Measurements from ENCODE around the gene SLC35A1.
"Not testable (repeated sequence)": the region's sequence is repeated elsewhere in the genome, so short reads cannot be mapped to it uniquely, and the experiment has no call there.

Gene SLC35A1

DNA sequence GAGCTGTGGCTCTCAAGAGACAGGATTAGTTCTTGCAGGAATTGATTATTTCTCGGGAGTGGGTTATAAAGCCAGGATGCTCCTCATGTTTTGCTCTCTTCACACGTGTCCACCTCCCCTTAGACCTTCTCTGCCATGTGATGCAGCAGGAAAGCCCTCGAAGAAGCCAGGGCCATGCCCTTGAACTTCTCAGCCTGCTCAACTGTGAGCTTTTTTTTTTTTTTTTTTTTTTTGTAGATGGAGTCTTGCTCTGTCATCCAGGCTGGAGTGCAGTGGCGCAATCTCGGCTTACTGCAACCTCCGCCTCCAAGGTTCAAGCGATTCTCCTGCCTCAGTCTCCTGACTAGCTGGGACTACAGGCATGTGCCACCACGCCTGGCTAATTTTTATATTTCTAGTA is 16.6 kb downstream of the SLC35A1 start:
- H3K27ac Mint-ChIP-seq = not testable (repeated sequence)

DNA sequence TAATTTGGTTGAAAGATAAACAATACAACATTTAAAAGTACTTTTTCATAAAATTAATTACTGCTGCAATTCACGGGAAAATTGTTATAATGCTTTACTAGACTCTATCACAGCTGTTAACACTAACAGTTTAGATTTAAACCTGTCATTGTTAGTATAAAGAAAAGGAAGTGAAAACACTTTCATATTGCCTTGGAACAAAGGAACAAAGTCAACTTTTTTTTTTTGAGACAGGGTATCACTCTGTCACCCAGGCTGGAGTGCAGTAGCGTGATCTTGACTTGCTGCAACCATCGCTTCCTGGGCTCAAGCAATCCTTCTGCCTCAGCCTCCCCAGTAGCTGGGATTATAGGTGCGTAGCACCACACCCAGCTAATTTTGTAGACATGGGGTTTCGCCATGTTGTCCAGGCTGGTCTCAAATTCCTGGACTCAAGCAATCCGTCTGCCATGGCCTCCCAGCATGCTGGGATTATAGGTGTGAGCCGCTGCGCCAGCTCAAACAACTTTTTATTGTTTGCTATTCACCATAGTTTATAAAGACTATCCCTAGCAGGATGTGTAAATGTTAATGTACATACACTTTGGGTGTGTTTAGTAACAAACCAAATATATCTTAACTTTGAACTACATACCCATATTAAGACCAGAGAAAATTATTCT is 22.1 kb downstream of the SLC35A1 start:
- H3K4me1 Mint-ChIP-seq (ENCODE audit: low read depth) = peaks cover 3% of the 10 kb centered on the region
- no peak overlapping the region for H3K27ac Mint-ChIP-seq
- no peak for DNase-seq (ENCODE audit: low spot score)
- no peak overlapping the region for H3K4me3 Mint-ChIP-seq
- peaks cover 14% of the 10 kb centered on the region for H3K36me3 Mint-ChIP-seq (ENCODE audit: low read depth)
- H3K27me3 Mint-ChIP-seq (ENCODE audit: low read depth) = no peaks in the 10 kb centered on the region
- no peaks in the 10 kb centered on the region for H3K9me3 Mint-ChIP-seq

More for the DNA sequence above, 16.6 kb downstream of the SLC35A1 start:
- H3K36me3 Mint-ChIP-seq (ENCODE audit: low read depth) = peaks cover 15% of the 10 kb centered on the region
- H3K4me1 Mint-ChIP-seq (ENCODE audit: low read depth); DNase-seq (ENCODE audit: low spot score); H3K27me3 Mint-ChIP-seq (ENCODE audit: low read depth); H3K9me3 Mint-ChIP-seq; H3K4me3 Mint-ChIP-seq: not testable (repeated sequence)

DNA sequence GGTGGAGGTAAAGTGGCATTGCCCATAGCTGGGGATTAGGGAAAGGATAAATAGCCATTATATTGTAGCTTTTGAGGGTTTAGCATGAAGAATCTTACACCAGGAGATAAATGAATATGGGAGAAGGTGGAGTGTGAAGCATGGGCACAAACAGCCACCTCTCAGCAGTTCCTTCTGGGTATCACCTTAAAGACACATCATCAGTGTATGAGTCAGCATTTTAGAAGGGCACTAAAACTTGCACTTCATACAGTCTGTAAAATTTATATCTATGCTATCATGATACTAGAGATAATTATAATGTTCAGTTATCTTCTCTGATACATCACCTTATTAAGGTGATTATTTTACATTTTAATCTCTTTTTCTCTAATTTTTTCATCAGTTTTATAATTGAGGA is 25.3 kb downstream of the SLC35A1 start:
- H3K4me1 Mint-ChIP-seq (ENCODE audit: low read depth) = peaks cover 2% of the 10 kb centered on the region
- DNase-seq (ENCODE audit: low spot score) = no peak
- no peak overlapping the region for H3K4me3 Mint-ChIP-seq
- H3K9me3 Mint-ChIP-seq = no peaks in the 10 kb centered on the region
- peaks cover 15% of the 10 kb centered on the region for H3K36me3 Mint-ChIP-seq (ENCODE audit: low read depth)
- no peaks in the 10 kb centered on the region for H3K27me3 Mint-ChIP-seq (ENCODE audit: low read depth)
- no peak overlapping the region for H3K27ac Mint-ChIP-seq

DNA sequence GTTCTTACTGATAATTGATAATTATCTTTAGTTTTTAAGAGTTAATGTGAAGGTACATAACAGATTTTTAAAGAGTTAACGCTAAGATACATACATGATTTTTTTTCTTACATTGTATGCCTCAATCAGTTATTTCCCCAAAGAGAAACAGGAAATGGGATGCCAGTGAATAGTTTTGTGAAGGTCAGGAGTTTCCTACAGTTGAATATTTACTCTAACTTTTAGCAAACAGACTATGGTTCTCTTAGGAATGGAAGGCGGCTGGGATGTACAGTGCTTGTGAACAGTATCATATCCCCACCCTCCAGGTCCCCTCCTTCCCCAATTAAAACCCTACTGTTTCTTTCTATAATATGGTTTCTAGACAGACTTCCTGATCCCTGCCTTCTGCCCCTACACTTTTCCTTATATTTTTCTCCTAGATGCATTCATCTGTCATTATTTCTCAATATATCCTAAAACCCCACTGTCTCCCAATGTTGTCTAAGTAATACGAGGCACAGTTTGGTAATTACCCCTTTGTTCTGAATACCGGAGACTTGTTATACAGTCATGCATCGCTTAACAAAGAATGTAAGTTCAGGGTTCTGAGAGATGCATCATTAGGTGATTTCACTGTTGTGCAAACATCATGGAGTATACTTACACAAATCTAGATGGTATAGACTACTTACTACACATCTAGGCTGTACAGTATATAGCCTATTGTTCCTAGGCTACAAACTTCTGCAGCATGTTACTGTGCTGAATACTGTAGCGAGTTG is 29.2 kb downstream of the SLC35A1 start:
- H3K9me3 Mint-ChIP-seq = no peaks in the 10 kb centered on the region
- peaks cover 26% of the 10 kb centered on the region for H3K36me3 Mint-ChIP-seq (ENCODE audit: low read depth)
- no peaks in the 10 kb centered on the region for H3K27me3 Mint-ChIP-seq (ENCODE audit: low read depth)
- no peaks in the 10 kb centered on the region for H3K4me1 Mint-ChIP-seq (ENCODE audit: low read depth)
- no peak for DNase-seq (ENCODE audit: low spot score)
- H3K27ac Mint-ChIP-seq = no peak overlapping the region
- no peak overlapping the region for H3K4me3 Mint-ChIP-seq

DNA sequence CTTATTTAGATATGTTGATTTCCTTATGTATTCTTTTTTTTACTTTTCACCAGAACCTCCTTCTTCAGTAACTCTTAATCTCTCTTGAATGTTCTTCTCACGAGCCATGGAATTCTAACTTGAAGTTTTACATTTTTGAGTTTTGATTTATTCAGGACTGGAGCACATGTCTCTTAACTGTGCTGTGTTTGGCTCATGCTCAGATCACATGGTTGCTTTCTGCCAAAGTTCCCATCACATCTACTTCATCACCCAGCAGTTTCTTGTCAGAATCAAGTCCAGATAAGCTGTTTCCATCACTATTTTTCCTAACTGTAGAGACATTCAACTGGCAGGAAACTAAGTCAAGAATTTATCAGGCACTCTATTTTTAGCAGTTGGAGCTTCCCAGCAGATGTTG is 31.7 kb downstream of the SLC35A1 start:
- peaks cover 31% of the 10 kb centered on the region for H3K36me3 Mint-ChIP-seq (ENCODE audit: low read depth)
- H3K27me3 Mint-ChIP-seq (ENCODE audit: low read depth) = no peaks in the 10 kb centered on the region
- no peak overlapping the region for H3K27ac Mint-ChIP-seq
- no peak for DNase-seq (ENCODE audit: low spot score)
- no peak overlapping the region for H3K4me3 Mint-ChIP-seq
- no peaks in the 10 kb centered on the region for H3K9me3 Mint-ChIP-seq
- H3K4me1 Mint-ChIP-seq (ENCODE audit: low read depth) = no peaks in the 10 kb centered on the region

DNA sequence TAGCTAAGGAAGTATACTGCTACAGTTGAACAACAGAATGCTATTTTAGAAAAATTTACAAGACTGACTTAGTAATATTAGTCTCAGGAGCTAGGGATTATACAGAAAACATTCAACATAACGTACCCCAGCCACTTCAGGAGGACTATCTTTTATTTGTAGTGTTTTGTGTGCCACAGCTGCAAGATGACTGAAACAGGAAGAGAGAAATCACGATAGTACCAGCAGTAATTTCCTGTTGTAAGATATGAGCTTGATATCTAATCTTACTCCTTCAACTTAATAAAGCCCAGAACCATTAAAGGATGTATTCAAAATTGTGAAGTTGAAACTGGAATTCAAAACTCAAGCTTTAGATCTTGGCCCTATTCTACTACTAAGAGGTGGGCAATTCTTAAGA is 42.1 kb downstream of the SLC35A1 start:
- Mint-ChIP-seq H3K36me3 (ENCODE audit: low read depth) (peaks cover 45% of the 10 kb centered on the region), H3K4me3 (peak overlapping the region; percentile 5), H3K27me3 (ENCODE audit: low read depth) (no peaks in the 10 kb centered on the region), H3K9me3 (no peaks in the 10 kb centered on the region), H3K27ac (peak overlapping the region; percentile 10), H3K4me1 (ENCODE audit: low read depth) (peaks cover 9% of the 10 kb centered on the region)
- no peak for DNase-seq (ENCODE audit: low spot score)

DNA sequence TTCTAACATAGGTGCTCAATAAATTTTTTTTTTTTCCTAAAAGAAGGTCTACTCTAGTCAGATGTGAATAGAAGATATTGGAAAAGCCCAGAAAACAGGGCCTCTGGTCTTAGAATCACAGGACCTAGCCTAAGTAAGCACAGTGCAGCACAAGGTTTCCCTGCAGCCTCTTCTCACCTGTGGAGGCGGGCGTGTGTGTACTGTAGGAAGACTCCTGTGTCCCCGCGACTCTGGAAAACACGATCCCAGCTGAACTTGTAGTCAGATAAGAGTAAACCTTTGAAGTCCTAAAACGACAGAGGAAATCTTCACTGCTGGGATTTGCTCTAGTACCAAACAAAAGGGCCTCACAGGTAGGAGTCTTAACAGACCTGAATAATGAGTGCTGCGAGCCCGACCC is 45.7 kb downstream of the SLC35A1 start:
- no peak for DNase-seq (ENCODE audit: low spot score)
- Mint-ChIP-seq H3K36me3 (ENCODE audit: low read depth) (peaks cover 44% of the 10 kb centered on the region), H3K27me3 (ENCODE audit: low read depth) (no peaks in the 10 kb centered on the region), H3K9me3 (no peaks in the 10 kb centered on the region), H3K27ac (no peak overlapping the region), H3K4me3 (no peak overlapping the region), H3K4me1 (ENCODE audit: low read depth) (peaks cover 9% of the 10 kb centered on the region)

DNA sequence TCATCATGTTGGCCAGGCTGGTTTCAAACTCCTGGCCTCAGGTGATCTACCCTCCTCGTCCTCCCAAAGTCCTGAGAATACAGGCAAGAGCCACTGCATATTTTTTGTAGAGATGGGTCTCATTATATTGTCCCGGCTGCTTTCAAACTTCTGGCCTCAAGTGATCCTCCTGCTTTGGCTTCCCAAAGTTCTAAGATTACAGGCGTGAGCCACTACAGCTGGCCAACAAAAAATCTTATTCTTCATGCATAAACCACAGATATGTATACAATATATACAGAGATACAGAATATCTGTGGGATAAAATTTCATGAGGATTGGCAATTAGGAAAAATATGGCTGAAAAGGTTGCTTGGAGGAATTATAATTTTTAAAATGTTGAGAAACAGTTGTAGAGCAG is 49.9 kb downstream of the SLC35A1 start:
- Mint-ChIP-seq H3K4me1 (ENCODE audit: low read depth) (peaks cover 2% of the 10 kb centered on the region), H3K36me3 (ENCODE audit: low read depth) (peaks cover 37% of the 10 kb centered on the region), H3K9me3 (no peaks in the 10 kb centered on the region), H3K27ac (no peak overlapping the region), H3K27me3 (ENCODE audit: low read depth) (no peaks in the 10 kb centered on the region), H3K4me3 (no peak overlapping the region)
- no peak for DNase-seq (ENCODE audit: low spot score)

DNA sequence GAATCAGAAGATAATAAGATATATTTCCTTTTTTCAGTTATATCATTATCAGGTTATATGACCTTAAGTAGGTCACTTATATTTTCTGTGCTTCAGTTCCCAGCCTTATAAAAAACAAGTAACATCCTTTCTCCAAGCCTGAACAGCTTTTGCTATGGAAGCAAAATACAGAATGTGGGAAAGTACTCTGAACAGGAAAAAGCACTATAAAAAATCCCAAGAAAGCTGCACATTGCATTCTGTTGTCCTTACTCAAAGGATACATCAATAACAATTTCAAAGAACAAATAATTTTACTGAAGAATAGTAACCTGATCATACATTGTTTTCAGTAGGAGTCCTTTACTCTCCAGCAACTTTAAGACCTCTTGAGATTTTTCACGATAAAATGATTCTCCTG is 56.4 kb downstream of the SLC35A1 start:
- peaks cover 29% of the 10 kb centered on the region for H3K36me3 Mint-ChIP-seq (ENCODE audit: low read depth)

DNA sequence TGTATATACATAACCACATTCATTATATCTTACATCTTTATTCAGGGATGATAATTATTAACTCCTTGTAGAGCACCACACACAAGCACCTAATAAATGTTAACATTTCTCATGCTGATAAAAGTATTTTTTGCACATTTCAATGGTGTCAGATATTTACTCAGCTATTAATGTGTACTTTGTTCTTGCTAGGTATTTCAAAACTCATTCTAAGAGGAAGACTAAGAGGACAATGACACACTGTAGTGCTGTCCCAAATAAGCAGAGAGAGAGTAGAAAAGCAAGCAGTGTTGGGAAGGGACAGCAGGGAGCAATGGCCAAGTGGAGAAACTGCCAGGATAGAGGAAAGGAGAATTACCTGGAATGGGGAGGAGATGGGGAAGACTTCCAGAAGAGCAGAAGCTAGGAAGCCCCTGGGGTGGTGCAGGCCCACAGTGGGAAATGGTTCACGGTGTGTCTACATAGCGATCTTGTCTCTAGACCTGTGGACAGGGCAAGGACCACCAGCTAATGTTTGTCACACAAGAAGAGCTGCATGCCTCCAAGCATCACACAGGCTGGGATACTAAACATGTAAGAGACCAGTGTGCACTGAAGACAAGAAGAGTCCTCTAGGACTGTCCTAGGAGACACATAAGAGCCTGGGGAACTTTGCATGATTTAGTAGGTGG is 61.7 kb downstream of the SLC35A1 start:
- no peak overlapping the region for H3K4me3 Mint-ChIP-seq
- peaks cover 30% of the 10 kb centered on the region for H3K36me3 Mint-ChIP-seq (ENCODE audit: low read depth)
- H3K4me1 Mint-ChIP-seq (ENCODE audit: low read depth) = peaks cover 2% of the 10 kb centered on the region
- H3K27ac Mint-ChIP-seq = no peak overlapping the region
- H3K27me3 Mint-ChIP-seq (ENCODE audit: low read depth) = no peaks in the 10 kb centered on the region
- peaks cover 4% of the 10 kb centered on the region for H3K9me3 Mint-ChIP-seq
- no peak for DNase-seq (ENCODE audit: low spot score)

More for the DNA sequence above, 56.4 kb downstream of the SLC35A1 start:
- no peak overlapping the region for H3K4me3 Mint-ChIP-seq
- no peak for DNase-seq (ENCODE audit: low spot score)
- peaks cover 4% of the 10 kb centered on the region for H3K4me1 Mint-ChIP-seq (ENCODE audit: low read depth)
- H3K27me3 Mint-ChIP-seq (ENCODE audit: low read depth) = no peaks in the 10 kb centered on the region
- H3K9me3 Mint-ChIP-seq = no peaks in the 10 kb centered on the region
- no peak overlapping the region for H3K27ac Mint-ChIP-seq

DNA sequence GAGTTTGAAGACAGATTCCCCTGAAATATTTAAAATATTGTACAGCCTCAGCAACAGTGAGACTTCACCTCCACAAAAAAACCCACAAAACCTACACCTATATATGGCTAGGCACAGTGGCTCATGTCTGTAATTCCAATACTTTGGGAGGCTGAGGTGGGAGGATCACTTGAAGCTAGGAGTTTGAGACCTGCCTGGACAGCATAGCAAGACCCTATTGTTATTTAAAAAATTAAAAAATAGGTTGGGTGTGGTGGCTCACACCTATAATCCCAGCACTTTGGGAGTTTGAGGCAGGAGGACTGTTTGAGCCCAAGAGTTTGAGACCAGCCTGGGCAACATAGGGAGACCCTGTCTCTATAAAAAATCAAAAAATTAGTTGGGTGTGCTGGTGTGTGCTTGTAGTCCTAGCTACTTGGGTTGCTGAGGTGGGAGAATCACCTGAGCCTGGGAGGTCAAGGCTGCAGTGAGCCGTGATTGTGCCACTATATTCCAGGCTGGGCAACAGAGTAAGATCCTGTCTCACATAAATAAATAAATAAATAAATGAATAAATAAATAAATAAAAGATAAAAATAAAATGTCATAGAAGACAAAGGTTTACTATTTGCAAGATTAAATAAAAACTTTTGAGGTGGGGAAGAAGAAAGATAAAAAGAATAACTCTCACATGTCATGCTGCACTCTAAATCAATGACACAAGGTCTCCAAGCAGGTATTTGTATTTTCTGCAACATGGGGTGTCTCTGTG is 65.9 kb downstream of the SLC35A1 start:
- no peak overlapping the region for H3K4me3 Mint-ChIP-seq
- no peak overlapping the region for H3K27ac Mint-ChIP-seq
- DNase-seq (ENCODE audit: low spot score) = no peak
- no peaks in the 10 kb centered on the region for H3K4me1 Mint-ChIP-seq (ENCODE audit: low read depth)
- no peaks in the 10 kb centered on the region for H3K27me3 Mint-ChIP-seq (ENCODE audit: low read depth)
- H3K36me3 Mint-ChIP-seq (ENCODE audit: low read depth) = peaks cover 46% of the 10 kb centered on the region
- peaks cover 13% of the 10 kb centered on the region for H3K9me3 Mint-ChIP-seq

DNA sequence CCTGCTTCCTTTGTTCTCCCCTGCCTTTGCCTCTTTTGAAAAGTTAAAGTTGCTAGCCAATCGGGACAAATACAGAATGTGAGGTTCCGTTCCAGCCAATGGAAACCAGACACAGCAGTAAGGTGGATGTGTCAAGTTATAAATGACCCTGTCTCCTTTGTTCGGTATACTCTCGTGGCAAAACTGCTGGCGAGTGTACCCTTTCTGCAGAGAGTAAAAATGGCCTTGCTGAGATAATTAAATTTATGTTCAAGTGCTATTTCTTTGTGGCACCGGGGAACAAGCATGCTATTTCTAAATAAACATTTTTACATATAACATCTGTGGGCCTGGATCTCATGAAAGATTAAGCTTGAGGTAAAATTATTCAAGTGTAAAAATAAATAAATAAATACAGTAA is 66.8 kb downstream of the SLC35A1 start:
- H3K27me3 Mint-ChIP-seq (ENCODE audit: low read depth) = no peaks in the 10 kb centered on the region

DNA sequence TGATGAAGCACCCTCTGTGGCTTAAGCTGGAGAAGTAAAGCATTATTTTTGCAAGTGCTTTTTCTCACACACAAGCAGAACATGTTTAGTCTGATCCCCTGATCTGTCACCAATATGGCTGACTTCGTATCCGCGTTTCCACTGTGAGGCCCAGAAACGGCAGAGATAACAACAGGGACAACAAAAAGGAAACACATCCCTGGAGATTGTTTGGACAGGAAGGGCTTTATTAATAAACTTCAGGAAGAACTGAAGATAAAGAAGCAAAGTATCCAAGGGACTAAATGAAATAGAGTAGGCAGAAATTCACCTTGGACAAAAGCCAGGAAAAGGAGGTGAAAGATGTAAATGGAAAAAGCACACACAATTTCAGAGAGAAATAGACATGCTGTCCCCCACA is 67.8 kb downstream of the SLC35A1 start:
- no peak overlapping the region for H3K4me3 Mint-ChIP-seq
- peaks cover 58% of the 10 kb centered on the region for H3K36me3 Mint-ChIP-seq (ENCODE audit: low read depth)
- no peak for DNase-seq (ENCODE audit: low spot score)
- no peaks in the 10 kb centered on the region for H3K27me3 Mint-ChIP-seq (ENCODE audit: low read depth)
- H3K27ac Mint-ChIP-seq = no peak overlapping the region
- H3K9me3 Mint-ChIP-seq = peaks cover 13% of the 10 kb centered on the region
- H3K4me1 Mint-ChIP-seq (ENCODE audit: low read depth) = peaks cover 3% of the 10 kb centered on the region

More for the DNA sequence above, 66.8 kb downstream of the SLC35A1 start:
- Mint-ChIP-seq H3K36me3 (ENCODE audit: low read depth) (peaks cover 51% of the 10 kb centered on the region), H3K4me1 (ENCODE audit: low read depth) (peaks cover 1% of the 10 kb centered on the region), H3K27ac (no peak overlapping the region), H3K9me3 (peaks cover 13% of the 10 kb centered on the region), H3K4me3 (no peak overlapping the region)
- DNase-seq (ENCODE audit: low spot score) = no peak

DNA sequence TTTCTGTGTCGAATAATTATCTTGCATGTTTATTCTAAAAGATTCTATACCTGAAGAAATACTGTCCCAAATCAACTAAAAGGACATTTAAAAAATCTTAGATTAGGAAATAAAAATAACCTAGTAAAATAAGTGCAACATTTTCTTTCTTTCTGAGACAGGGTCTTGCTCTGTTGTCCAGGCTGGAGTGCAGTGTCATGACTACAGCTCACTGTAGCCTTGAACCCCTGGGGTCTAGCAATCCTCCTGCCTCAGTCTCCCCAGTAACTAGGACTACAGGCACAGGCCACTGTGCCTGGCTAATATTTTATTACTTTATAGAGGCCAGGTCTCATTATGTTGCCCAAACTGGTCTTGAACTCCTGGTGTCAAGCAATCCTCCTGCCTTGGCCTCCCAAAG is 68.3 kb downstream of the SLC35A1 start:
- H3K27ac Mint-ChIP-seq = no peak overlapping the region
- H3K4me1 Mint-ChIP-seq (ENCODE audit: low read depth) = peaks cover 3% of the 10 kb centered on the region

More for the DNA sequence above, 68.3 kb downstream of the SLC35A1 start:
- peaks cover 62% of the 10 kb centered on the region for H3K36me3 Mint-ChIP-seq (ENCODE audit: low read depth)
- H3K27me3 Mint-ChIP-seq (ENCODE audit: low read depth) = no peaks in the 10 kb centered on the region
- no peak for DNase-seq (ENCODE audit: low spot score)
- H3K9me3 Mint-ChIP-seq = peaks cover 13% of the 10 kb centered on the region
- no peak overlapping the region for H3K4me3 Mint-ChIP-seq
